ENCODE data around the gene TBCEL.

Gene TBCEL

GRCh38 chr11:121099885-121100284 lies 76.0 kb downstream of the TBCEL start:
- Histone ChIP-seq H3K4me3 (ENCODE audit: low read depth in 1 of 2, low read length in 2 of 2) (no peak overlapping the region), H3K27me3 (ENCODE audit: control insufficient read depth in 1 of 2, insufficient read depth in 2 of 2, low read length in 2 of 2) (no peaks in the 10 kb centered on the region), H3K4me1 (ENCODE audit: control insufficient read depth in 1 of 2, insufficient read depth in 2 of 2, low read length in 2 of 2) (peaks cover 0 to 2% of the 10 kb centered on the region in 2 donors), H3K27ac (ENCODE audit: low read depth, low read length) (no peak overlapping the region), H3K9me3 (ENCODE audit: control insufficient read depth in 1 of 2, low read length in 2 of 2) (no peaks in the 10 kb centered on the region), H3K9ac (ENCODE audit: low read depth in 1 of 2, low read length in 2 of 2) (no peak overlapping the region), H3K36me3 (ENCODE audit: control insufficient read depth in 1 of 2, insufficient read depth in 2 of 2, low read length in 2 of 2) (no peaks in the 10 kb centered on the region)

GRCh38 chr11:121100943-121101342 lies 77.0 kb downstream of the TBCEL start, which contains the start of gene TECTA:
Gene TECTA (plus strand): TSS chr11:121101243. CDS start chr11:121102666, 1,423 bp downstream.
- H3K27me3 ChIP-seq (ENCODE audit: control insufficient read depth in 1 of 2, insufficient read depth in 2 of 2, low read length in 2 of 2) = no peaks in the 10 kb centered on the region
- H3K36me3 ChIP-seq (ENCODE audit: control insufficient read depth in 1 of 2, insufficient read depth in 2 of 2, low read length in 2 of 2) = no peaks in the 10 kb centered on the region
- H3K4me3 ChIP-seq (ENCODE audit: low read depth in 1 of 2, low read length in 2 of 2) = no peak within 1 kb of the TSS
- H3K4me1 ChIP-seq (ENCODE audit: control insufficient read depth in 1 of 2, insufficient read depth in 2 of 2, low read length in 2 of 2) = peaks cover 4 to 7% of the 10 kb centered on the region in 2 donors
- H3K27ac ChIP-seq (ENCODE audit: low read depth, low read length) = no peak within 1 kb of the TSS
- H3K9ac ChIP-seq (ENCODE audit: low read depth in 1 of 2, low read length in 2 of 2) = no peak within 1 kb of the TSS
- H3K9me3 ChIP-seq (ENCODE audit: control insufficient read depth in 1 of 2, low read length in 2 of 2) = no peaks in the 10 kb centered on the region

- Histone ChIP-seq H3K27ac (ENCODE audit: low read depth, low read length) (no peak overlapping the region), H3K4me3 (ENCODE audit: low read depth in 1 of 2, low read length in 2 of 2) (no peak overlapping the region), H3K4me1 (ENCODE audit: control insufficient read depth in 1 of 2, insufficient read depth in 2 of 2, low read length in 2 of 2) (peaks cover 4 to 7% of the 10 kb centered on the region in 2 donors), H3K36me3 (ENCODE audit: control insufficient read depth in 1 of 2, insufficient read depth in 2 of 2, low read length in 2 of 2) (no peaks in the 10 kb centered on the region), H3K9ac (ENCODE audit: low read depth in 1 of 2, low read length in 2 of 2) (no peak overlapping the region), H3K27me3 (ENCODE audit: control insufficient read depth in 1 of 2, insufficient read depth in 2 of 2, low read length in 2 of 2) (no peaks in the 10 kb centered on the region), H3K9me3 (ENCODE audit: control insufficient read depth in 1 of 2, low read length in 2 of 2) (no peaks in the 10 kb centered on the region)
Observed at GRCh38 chr11:121104312-121104762, 80.4 kb downstream of the TBCEL start.

- H3K9ac ChIP-seq (ENCODE audit: low read depth in 1 of 2, low read length in 2 of 2) = no peak overlapping the region
- H3K27ac ChIP-seq (ENCODE audit: low read depth, low read length) = no peak overlapping the region
- no peaks in the 10 kb centered on the region for H3K9me3 ChIP-seq (ENCODE audit: control insufficient read depth in 1 of 2, low read length in 2 of 2)
- H3K27me3 ChIP-seq (ENCODE audit: control insufficient read depth in 1 of 2, insufficient read depth in 2 of 2, low read length in 2 of 2) = no peaks in the 10 kb centered on the region
- peaks cover 4 to 7% of the 10 kb centered on the region in 2 donors for H3K4me1 ChIP-seq (ENCODE audit: control insufficient read depth in 1 of 2, insufficient read depth in 2 of 2, low read length in 2 of 2)
- H3K4me3 ChIP-seq (ENCODE audit: low read depth in 1 of 2, low read length in 2 of 2) = no peak overlapping the region
- no peaks in the 10 kb centered on the region for H3K36me3 ChIP-seq (ENCODE audit: control insufficient read depth in 1 of 2, insufficient read depth in 2 of 2, low read length in 2 of 2)
Observed at GRCh38 chr11:121105063-121105480, 81.2 kb downstream of the TBCEL start.

- no peak overlapping the region for H3K4me3 ChIP-seq (ENCODE audit: low read depth in 1 of 2, low read length in 2 of 2)
- no peaks in the 10 kb centered on the region for H3K36me3 ChIP-seq (ENCODE audit: control insufficient read depth in 1 of 2, insufficient read depth in 2 of 2, low read length in 2 of 2)
- no peak overlapping the region for H3K9ac ChIP-seq (ENCODE audit: low read depth in 1 of 2, low read length in 2 of 2)
- peaks cover 4 to 7% of the 10 kb centered on the region in 2 donors for H3K4me1 ChIP-seq (ENCODE audit: control insufficient read depth in 1 of 2, insufficient read depth in 2 of 2, low read length in 2 of 2)
- no peaks in the 10 kb centered on the region for H3K9me3 ChIP-seq (ENCODE audit: control insufficient read depth in 1 of 2, low read length in 2 of 2)
- no peaks in the 10 kb centered on the region for H3K27me3 ChIP-seq (ENCODE audit: control insufficient read depth in 1 of 2, insufficient read depth in 2 of 2, low read length in 2 of 2)
- no peak overlapping the region for H3K27ac ChIP-seq (ENCODE audit: low read depth, low read length)
Observed at GRCh38 chr11:121105481-121106195, 81.7 kb downstream of the TBCEL start.

- Histone ChIP-seq H3K4me3 (ENCODE audit: low read depth in 1 of 2, low read length in 2 of 2) (no peak overlapping the region), H3K4me1 (ENCODE audit: control insufficient read depth in 1 of 2, insufficient read depth in 2 of 2, low read length in 2 of 2) (peaks cover 4 to 12% of the 10 kb centered on the region in 2 donors), H3K9me3 (ENCODE audit: control insufficient read depth in 1 of 2, low read length in 2 of 2) (no peaks in the 10 kb centered on the region), H3K27ac (ENCODE audit: low read depth, low read length) (no peak overlapping the region), H3K9ac (ENCODE audit: low read depth in 1 of 2, low read length in 2 of 2) (no peak overlapping the region), H3K36me3 (ENCODE audit: control insufficient read depth in 1 of 2, insufficient read depth in 2 of 2, low read length in 2 of 2) (no peaks in the 10 kb centered on the region), H3K27me3 (ENCODE audit: control insufficient read depth in 1 of 2, insufficient read depth in 2 of 2, low read length in 2 of 2) (no peaks in the 10 kb centered on the region)
Observed at GRCh38 chr11:121106812-121107211, 82.9 kb downstream of the TBCEL start.

- Histone ChIP-seq H3K27me3 (ENCODE audit: control insufficient read depth in 1 of 2, insufficient read depth in 2 of 2, low read length in 2 of 2) (no peaks in the 10 kb centered on the region), H3K27ac (ENCODE audit: low read depth, low read length) (no peak overlapping the region), H3K9ac (ENCODE audit: low read depth in 1 of 2, low read length in 2 of 2) (no peak overlapping the region), H3K4me3 (ENCODE audit: low read depth in 1 of 2, low read length in 2 of 2) (no peak overlapping the region), H3K9me3 (ENCODE audit: control insufficient read depth in 1 of 2, low read length in 2 of 2) (no peaks in the 10 kb centered on the region), H3K36me3 (ENCODE audit: control insufficient read depth in 1 of 2, insufficient read depth in 2 of 2, low read length in 2 of 2) (no peaks in the 10 kb centered on the region), H3K4me1 (ENCODE audit: control insufficient read depth in 1 of 2, insufficient read depth in 2 of 2, low read length in 2 of 2) (peaks cover 4 to 13% of the 10 kb centered on the region in 2 donors)
Observed at GRCh38 chr11:121108413-121108812, 84.5 kb downstream of the TBCEL start.

GRCh38 chr11:121109471-121109870 lies 85.6 kb downstream of the TBCEL start:
- Histone ChIP-seq H3K4me3 (ENCODE audit: low read depth in 1 of 2, low read length in 2 of 2) (no peak overlapping the region), H3K27ac (ENCODE audit: low read depth, low read length) (no peak overlapping the region), H3K36me3 (ENCODE audit: control insufficient read depth in 1 of 2, insufficient read depth in 2 of 2, low read length in 2 of 2) (no peaks in the 10 kb centered on the region), H3K9ac (ENCODE audit: low read depth in 1 of 2, low read length in 2 of 2) (no peak overlapping the region), H3K27me3 (ENCODE audit: control insufficient read depth in 1 of 2, insufficient read depth in 2 of 2, low read length in 2 of 2) (no peaks in the 10 kb centered on the region), H3K9me3 (ENCODE audit: control insufficient read depth in 1 of 2, low read length in 2 of 2) (no peaks in the 10 kb centered on the region), H3K4me1 (ENCODE audit: control insufficient read depth in 1 of 2, insufficient read depth in 2 of 2, low read length in 2 of 2) (peaks cover 4 to 13% of the 10 kb centered on the region in 2 donors)

GRCh38 chr11:121109916-121110586 lies 86.1 kb downstream of the TBCEL start:
- H3K9me3 ChIP-seq (ENCODE audit: control insufficient read depth in 1 of 2, low read length in 2 of 2) = no peaks in the 10 kb centered on the region
- no peaks in the 10 kb centered on the region for H3K27me3 ChIP-seq (ENCODE audit: control insufficient read depth in 1 of 2, insufficient read depth in 2 of 2, low read length in 2 of 2)
- H3K27ac ChIP-seq (ENCODE audit: low read depth, low read length) = no peak overlapping the region
- no peak overlapping the region for H3K9ac ChIP-seq (ENCODE audit: low read depth in 1 of 2, low read length in 2 of 2)
- no peak overlapping the region for H3K4me3 ChIP-seq (ENCODE audit: low read depth in 1 of 2, low read length in 2 of 2)
- no peaks in the 10 kb centered on the region for H3K36me3 ChIP-seq (ENCODE audit: control insufficient read depth in 1 of 2, insufficient read depth in 2 of 2, low read length in 2 of 2)
- peaks cover 0 to 13% of the 10 kb centered on the region in 2 donors for H3K4me1 ChIP-seq (ENCODE audit: control insufficient read depth in 1 of 2, insufficient read depth in 2 of 2, low read length in 2 of 2)
